GM21367 (cell line): Measurements from ENCODE around the gene ADAMTSL1.

ENCODE experiments used
- ATAC-seq: cut with Tn5 transposase; IDR thresholded peaks from one replicate; pipeline ENCODE4 v1.9.1; 2021; ENCODE audit not compliant: unreplicated experiment

The ADAMTSL1 gene, protein sequence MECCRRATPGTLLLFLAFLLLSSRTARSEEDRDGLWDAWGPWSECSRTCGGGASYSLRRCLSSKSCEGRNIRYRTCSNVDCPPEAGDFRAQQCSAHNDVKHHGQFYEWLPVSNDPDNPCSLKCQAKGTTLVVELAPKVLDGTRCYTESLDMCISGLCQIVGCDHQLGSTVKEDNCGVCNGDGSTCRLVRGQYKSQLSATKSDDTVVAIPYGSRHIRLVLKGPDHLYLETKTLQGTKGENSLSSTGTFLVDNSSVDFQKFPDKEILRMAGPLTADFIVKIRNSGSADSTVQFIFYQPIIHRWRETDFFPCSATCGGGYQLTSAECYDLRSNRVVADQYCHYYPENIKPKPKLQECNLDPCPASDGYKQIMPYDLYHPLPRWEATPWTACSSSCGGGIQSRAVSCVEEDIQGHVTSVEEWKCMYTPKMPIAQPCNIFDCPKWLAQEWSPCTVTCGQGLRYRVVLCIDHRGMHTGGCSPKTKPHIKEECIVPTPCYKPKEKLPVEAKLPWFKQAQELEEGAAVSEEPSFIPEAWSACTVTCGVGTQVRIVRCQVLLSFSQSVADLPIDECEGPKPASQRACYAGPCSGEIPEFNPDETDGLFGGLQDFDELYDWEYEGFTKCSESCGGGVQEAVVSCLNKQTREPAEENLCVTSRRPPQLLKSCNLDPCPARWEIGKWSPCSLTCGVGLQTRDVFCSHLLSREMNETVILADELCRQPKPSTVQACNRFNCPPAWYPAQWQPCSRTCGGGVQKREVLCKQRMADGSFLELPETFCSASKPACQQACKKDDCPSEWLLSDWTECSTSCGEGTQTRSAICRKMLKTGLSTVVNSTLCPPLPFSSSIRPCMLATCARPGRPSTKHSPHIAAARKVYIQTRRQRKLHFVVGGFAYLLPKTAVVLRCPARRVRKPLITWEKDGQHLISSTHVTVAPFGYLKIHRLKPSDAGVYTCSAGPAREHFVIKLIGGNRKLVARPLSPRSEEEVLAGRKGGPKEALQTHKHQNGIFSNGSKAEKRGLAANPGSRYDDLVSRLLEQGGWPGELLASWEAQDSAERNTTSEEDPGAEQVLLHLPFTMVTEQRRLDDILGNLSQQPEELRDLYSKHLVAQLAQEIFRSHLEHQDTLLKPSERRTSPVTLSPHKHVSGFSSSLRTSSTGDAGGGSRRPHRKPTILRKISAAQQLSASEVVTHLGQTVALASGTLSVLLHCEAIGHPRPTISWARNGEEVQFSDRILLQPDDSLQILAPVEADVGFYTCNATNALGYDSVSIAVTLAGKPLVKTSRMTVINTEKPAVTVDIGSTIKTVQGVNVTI (N-terminal part only)

DNA sequence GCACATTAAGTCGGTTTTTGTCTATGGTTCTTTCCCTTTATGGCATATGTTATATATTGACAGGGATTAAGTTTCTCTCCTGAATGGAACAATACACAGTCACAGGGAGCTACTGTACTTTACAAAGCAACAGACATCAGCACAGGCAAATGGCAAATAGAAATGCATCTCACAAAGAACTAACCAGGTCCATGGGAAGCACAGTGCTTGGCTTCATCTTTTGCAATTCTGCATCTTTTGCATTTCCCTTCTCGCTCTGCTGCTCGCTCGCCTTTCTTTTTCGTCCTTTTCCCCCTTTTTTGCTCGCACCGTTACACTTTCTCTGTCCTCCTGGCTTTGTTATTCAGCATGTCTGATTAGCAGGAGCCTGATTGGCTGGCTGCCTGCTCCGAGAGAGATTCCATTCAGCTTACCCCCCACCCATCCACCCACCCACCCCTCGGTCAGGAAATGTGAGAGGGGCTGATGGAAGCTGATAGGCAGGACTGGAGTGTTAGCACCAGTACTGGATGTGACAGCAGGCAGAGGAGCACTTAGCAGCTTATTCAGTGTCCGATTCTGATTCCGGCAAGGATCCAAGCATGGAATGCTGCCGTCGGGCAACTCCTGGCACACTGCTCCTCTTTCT lies at the start of gene ADAMTSL1:
Gene ADAMTSL1, plus strand, starts transcription at position 502 of the 628 bp plus-strand sequence. Its CDS starts 80 bp downstream, at position 582.
- no peak for ATAC-seq

DNA sequence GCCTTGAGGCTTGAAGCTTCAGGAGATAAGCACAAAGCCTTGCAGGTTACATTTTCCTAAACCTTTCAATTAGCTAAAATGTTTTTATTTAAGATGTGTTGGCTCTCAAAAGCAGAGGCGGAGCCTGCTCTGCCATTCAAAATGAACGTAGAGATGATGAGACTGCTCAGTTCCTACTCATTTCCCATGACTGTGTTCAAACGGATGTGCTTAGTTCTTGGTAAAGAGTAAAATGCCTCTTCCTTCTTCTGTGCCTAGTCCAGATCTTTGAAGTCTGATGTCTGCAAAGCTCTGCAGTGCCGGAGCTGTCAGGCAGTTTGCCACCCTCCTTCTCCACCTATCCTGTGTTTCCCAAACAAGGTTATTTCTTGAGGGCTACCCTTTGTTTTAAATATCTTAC lies 46.3 kb upstream of the ADAMTSL1 start:
- ATAC-seq: no peak

DNA sequence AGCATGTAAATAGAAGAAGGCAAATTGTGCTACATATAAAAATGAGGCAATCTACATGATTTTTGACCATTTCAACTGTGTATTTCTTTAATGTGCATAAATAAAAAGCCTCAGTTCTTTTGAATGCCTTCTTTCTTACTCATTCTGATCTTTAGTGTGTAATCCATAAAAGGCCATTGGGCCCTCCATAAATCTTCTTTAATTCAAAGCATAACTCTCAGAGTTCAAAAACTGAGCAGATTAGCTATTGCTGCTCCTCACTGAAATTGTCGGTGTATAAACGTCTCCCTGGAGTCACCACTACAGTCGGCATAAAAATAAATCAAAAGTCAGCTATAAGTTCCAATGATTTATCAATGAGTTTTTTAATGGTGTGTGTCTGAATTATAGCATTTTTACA lies 45.3 kb upstream of the ADAMTSL1 start:
- no peak for ATAC-seq

DNA sequence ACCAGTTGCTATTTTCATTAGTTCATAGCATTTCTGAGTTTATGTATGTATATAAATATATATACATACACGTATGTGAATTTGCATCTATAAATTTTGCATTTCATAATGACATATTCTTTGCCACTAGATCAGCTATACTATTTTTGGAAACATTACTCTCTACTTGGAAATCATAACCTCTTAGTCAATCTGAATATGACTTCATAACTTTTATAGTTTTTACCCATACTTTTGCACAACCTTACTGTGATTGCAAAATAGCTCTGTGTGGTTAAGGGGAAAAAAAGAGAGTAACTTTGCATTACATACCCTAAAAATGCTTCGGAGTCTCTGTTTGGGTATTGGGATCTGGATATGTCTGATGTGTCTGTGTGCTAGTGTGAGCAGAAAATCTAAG lies 44.9 kb upstream of the ADAMTSL1 start:
- no peak for ATAC-seq

DNA sequence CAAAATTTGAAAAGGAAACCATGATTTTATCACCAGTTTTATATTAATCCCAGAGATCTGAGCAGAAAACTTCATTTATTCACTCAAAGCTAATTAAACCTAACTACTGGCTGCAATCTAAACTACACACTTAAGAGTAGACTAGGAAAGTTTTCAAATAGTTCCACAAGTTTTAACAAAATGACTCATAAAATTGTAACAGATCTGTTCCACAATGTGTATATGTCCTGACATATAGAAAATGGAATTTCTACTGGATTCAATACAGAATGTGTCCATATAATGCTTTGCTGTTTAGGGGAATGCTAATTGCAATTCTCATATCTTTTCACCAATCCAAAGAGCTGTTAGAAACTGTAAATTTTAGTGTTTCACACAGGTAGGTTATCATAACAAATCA lies 40.3 kb upstream of the ADAMTSL1 start:
- ATAC-seq: no peak

DNA sequence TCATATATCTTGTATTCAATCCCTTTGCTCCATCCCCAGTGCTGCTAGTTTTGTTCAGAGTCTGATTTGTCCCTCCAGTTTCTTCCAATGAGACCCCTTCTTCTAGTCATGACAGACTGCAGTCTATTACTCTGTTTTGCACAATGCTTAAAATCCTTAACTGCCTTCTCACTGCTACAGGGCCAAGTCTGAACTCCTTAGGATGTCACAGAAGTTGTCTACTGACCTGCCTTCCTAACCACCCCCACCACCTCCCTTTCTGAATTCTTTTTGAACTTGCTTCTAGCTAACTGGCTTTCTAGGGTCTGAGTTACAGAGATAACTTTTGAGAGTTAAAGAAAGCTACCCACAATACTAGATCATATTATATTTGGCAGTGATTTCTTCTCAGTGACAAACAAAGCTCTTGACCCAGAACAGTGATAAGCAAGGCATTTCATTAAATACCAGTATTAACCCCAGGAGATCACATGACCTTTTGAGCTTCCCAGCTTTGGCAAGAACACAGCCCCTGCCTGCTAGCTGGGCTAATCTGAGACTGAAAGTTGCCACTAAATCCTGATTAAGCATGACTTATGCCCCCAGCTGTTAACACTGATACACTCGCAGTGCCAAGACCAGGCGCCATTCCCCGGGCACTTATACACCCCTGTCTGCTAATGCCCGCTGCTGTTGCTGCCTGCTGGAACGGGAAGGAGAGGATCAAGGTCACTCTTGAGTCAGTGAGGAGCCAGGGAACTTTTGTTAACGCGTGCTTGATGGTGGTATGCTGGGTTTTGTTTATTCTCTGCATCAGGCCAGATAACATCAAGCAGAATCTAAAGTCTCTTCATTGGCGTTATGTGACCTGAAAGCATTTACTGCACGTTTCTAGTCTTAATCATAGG lies 36.4 kb upstream of the ADAMTSL1 start:
- no peak for ATAC-seq

DNA sequence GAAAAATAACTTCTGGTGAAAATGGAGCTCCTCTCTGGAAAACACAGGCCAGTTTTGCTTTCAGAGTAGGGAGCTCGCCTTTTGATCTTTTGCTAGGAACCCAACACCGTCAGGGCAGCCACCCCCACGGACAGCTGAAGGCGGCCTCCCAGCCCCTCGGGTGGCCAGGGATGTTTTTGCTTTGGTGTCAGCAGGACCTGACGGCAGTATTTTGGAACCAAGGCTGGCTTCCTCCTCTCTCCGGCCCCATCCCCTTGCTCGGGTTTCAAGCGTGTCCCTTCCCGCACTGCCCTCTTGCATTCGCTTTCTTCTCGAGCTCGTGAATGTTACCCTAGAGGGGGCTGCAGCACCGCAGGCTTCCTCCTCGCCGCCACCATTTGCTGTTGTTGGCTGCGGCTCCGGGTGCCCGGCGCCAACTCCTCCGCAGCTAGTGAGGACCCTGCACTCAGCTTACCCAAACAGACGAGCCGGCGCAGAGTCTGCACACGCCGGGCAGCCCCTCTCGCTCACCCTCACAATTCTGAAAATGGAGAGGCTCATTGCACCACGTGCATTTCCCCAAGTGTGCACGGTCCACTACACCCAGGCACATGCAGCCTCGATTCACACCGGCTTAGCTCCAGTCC lies 35.5 kb upstream of the ADAMTSL1 start:
- no peak for ATAC-seq

DNA sequence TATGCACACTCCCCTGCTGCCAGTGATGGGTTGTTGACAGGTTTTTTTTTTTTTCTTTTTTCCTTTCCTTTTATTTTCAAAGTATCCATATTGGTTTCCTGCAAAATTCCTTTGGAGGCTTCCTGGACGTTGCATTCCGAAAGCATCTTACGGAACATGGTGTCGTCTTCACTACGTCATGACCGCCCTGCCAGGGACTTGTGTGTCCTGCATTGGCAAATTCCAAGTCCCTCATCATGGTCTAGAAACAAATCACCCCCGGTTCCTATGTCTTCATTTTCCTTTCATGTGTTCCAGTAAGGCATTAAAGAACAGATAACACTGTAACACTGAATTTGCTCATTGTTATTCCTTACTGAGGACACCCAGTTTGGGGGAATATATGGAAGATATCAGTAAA lies 35.0 kb upstream of the ADAMTSL1 start:
- no peak for ATAC-seq

DNA sequence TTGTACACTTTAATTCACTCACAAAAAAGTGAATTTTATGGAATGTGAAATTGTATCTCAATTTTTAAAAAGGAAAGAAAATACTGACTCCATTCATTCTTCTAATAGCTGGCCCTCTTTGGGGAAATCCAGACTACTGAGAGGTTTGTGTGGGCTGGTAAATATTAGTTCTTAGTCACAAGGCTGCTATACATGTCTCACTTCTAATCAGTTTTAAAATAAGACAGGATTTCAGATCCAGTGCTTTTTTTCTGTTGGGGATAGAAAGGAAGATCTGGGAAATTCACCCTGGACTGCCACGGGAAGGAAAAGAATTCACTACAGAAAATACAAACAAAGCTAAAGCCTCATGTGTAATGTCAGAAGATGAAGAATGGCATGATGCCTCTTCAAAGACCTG lies 32.7 kb upstream of the ADAMTSL1 start:
- ATAC-seq: no peak

DNA sequence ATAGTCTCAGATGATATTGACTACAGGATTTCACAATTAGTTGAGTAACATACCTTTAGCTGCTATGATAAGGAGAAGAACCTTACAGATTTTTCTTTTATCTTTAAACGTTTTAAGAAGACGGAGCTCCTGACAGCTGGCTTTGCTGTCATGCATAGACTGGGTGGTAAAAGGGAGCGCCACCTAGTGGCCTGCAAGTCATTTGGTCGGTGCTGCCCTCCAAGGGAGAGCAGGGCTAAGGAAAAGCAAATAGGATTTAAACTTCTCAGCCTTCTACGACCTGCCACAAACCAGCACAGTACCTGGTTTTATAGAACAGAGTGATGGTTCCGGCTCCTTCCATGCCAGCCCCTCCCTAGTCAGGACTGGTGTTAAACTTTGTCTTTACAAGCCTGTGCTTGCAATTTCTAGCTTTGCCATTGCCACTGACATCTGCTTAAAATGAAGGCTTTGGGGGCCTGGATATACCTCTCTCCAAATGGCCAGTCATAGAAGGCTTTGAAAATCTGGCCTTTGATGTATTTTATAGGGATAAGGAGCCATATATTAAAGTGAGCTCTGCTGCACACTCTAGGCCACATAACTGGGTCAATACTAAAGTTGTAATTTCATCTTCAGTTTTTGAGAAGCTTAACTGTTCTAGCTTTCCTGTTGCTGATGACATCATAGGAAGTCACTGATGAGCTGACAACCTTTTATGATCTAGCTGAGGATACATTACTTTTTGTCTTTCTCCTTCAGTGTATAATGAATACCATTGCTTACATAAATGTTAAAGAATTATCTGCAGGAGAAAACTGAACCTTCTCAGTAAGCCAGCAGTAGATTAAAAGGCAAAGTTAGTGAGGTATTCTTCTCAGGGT lies 31.1 kb upstream of the ADAMTSL1 start:
- peak; percentile 94 for ATAC-seq

DNA sequence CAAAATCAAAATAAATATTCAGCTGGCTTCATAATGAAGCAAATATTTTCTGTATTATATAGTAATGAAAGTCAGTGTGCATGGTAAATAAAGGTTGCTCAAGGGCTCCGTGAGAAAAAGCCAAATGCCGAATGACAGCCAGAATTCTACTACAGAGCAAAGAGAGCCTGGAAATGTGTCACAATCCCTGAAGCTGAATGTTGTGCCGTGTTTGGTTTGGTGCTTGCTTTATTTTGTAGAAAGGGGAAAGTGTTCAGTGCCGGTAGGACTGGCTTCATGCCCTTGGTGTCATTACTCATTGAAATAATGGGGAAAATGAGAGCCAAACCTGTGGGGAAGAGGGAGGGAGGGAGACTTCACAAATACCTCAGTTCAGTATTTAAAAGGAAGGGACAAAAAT lies 26.8 kb upstream of the ADAMTSL1 start:
- ATAC-seq: no peak

DNA sequence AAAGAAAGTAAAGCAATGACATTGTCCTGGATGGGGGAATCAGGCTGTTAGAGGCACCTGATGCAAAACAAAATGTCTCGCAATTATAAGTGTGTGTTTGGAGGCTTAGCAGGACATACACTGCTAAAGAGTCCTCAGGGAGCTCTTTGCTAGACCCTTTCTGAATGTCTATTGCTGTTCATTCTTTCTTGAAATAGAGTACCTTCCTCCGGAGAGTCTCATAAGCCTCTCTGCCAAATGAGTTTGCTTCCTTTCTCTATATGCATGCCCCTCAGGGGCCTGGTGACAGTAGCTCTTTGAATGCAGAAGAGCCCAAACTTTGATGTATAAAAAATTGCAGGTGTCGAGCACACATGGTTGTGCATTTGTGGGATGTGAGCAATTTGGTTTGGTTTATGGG lies 26.4 kb upstream of the ADAMTSL1 start:
- no peak for ATAC-seq

DNA sequence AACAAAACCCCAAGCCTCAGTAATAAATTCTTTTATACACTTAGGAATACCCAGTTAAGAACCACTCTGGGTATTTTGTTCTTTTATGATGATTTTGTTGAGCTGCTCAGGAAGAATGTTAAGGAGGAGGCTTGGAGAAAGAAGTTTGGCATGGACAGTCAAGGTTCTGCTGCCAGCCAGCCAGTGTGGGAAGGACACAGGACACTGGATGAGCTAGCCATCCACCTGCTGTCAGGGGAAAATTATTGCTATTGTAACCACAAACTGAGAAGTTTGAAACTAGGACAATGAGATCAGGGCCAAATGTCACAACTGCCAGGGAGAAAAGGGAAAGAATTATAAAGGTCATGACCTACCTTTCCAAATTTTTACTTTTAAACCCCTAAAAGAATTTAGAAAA lies 25.9 kb upstream of the ADAMTSL1 start:
- no peak for ATAC-seq

DNA sequence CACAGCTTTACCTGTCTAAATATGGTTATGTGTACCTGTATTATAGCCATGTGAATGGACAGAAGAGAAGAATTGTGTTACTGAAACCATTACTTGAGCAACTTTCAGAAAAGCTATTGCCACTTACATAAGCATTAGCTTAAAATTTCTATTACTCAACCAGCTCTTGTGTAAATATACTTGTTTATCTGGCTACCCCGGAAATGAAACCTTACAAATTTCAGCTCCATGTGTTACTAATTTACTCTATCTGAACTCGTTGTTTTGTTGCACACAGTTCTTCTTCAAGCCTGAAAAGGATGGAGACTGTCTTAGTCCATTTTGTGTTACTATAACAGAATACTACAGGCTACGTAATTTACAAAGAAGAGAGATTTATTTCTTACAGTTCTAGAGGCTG lies 22.5 kb upstream of the ADAMTSL1 start:
- no peak for ATAC-seq

DNA sequence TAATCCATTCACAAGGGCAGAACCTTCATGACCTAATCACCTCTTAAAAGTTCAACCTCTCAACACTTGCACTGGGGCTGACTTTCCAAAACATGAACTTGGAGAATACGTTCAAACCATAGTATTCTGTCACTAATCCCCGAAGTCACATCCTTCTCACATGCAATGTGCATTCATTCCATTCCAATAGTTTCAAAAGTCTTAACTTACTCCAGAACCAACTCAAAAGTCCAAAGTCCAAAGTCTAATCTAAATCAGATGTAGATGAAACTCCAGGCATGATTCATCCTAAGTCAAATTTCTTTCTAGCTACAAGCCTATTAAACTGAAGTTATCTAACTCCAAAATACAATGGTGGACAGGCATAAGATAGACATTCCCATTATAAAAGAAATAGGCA lies 21.7 kb upstream of the ADAMTSL1 start:
- no peak for ATAC-seq

DNA sequence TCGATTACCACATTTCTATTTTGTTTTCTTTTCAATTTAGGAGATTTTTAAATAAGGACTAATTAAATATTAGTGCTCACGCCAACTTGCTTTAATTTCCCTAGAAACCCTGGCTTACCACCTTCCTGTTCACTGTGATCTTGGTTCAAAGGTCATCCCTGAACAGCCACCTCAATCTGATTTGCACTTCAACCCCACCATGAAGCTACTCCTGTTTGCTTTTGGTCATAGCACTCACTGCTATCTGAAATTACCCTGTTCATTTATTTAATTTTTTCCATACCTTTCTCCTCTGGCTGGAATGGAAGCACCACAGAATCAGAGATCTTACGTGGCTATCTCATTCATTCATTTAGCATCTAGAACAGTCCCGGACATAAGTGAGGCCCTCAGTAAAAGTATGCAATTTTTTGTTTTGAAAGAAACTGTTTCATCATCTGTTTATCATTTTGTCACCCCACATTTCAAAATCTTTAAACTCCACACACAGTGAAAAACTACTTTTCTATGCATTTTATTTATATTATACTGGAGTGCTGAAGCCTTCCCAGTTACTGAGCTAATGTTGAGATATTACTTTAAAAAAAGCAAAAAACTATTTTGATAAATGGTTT lies 17.2 kb upstream of the ADAMTSL1 start:
- ATAC-seq: no peak

DNA sequence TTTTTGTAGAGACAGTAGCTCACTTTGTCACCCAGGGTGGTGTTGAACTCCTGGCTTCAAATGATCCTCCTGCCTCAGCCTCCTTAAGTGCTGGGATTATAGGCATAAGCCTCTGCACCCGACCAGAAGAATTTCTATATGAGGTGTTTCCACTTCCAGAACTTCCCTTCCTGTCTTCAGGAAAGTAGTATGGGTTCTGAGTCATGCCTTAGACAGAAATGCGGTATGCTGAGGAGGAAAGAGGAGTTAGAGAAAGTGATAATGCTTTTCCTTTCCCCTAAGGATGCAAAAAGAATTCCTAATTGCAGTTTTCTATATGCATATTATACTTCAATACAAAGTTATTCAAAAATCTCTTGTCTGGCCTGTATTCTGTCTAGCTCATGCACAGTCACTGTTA lies 16.4 kb upstream of the ADAMTSL1 start:
- ATAC-seq: no peak

DNA sequence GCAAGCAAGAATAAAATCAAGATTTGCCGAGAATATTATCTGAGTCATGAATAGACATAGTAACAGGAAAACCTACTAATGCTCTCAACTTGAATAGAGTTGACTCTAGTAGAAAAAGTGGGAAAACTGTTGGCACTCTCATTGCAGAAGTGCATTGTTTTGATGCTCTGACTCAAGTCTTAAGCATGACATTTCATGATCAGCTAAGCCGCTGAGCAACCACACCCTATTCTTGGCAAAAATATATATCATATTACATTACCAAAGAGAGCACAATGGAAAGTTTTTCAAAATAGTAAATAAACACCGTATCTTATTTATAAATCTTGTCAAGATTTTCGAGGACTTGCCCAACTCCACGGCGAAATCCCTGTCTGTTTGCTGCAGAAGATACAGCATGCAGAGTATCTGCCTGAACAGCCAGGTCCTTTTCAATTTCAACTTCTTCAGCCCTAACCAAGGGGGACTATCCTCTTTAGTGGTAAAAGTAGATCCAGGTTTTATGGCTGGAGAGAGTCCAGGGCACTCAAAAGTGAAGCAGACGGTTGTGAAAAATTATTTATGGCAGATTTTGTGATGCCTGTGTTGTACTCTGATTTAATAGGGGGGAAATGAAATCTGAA lies 13.9 kb upstream of the ADAMTSL1 start:
- ATAC-seq: no peak
